Upper lobe of left lung (tissue), 4 donors: ENCODE data around the gene HOGA1.
"Not testable (repeated sequence)": the region's sequence is repeated elsewhere in the genome, so short reads cannot be mapped to it uniquely, and the experiment has no call there.

Experiments
- EP300 ChIP-seq, 4 donors: sonication (generic); formaldehyde crosslinking; IDR thresholded peaks; one replicate each; pipeline ENCODE4 v1.5.1; 2017; ENCODE audit warnings: antibody characterized with exemption in 4 of 4, control low read depth in 2 of 4
- TF ChIP-seq, protein P1 (sequence below), 6 experiments: fragments of 450-650 bp in 4 of 6; fragments of 200-600 bp in 2 of 6; sonication (generic) in 2 of 6; IDR thresholded peaks; one replicate each; pipeline ENCODE4 v1.5.1; 2016 to 2019; ENCODE audit warnings: antibody characterized with exemption in 6 of 6

DNA sequence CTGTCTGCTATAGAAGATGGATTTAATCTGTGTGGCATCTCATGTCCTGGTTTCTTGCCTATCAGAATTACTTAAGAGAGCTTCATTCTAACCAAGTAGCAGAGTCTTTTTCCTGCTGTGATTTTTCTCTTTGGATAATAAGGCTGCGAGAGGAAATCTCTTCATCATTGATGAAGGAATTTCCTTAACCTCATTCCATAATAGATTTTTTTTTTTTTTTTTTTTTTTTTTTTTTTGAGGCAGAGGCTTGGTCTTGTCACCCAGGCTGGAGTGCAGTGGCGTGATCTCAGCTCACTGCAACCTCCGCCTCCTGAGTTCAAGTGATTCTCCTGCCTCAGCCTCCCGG lies 65.2 kb downstream of the HOGA1 start:
- TF ChIP-seq, protein P1, sequence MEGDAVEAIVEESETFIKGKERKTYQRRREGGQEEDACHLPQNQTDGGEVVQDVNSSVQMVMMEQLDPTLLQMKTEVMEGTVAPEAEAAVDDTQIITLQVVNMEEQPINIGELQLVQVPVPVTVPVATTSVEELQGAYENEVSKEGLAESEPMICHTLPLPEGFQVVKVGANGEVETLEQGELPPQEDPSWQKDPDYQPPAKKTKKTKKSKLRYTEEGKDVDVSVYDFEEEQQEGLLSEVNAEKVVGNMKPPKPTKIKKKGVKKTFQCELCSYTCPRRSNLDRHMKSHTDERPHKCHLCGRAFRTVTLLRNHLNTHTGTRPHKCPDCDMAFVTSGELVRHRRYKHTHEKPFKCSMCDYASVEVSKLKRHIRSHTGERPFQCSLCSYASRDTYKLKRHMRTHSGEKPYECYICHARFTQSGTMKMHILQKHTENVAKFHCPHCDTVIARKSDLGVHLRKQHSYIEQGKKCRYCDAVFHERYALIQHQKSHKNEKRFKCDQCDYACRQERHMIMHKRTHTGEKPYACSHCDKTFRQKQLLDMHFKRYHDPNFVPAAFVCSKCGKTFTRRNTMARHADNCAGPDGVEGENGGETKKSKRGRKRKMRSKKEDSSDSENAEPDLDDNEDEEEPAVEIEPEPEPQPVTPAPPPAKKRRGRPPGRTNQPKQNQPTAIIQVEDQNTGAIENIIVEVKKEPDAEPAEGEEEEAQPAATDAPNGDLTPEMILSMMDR (IDR thresholded peaks at IDR 0.05) = not testable (repeated sequence)
- not testable (repeated sequence) for TF ChIP-seq EP300 (IDR thresholded peaks at IDR 0.05)
